ENCODE measurements around the gene CLDN7.

CLDN7 gene

GRCh38 chr17:7284911-7285310, 22.6 kb upstream of the CLDN7 start:
- no peak for DNase-seq

- DNase-seq = no peak
Observed at GRCh38 chr17:7283471-7284216, 21.4 kb upstream of the CLDN7 start.

GRCh38 chr17:7282752-7283321, 20.6 kb upstream of the CLDN7 start:
- no peak for DNase-seq

- no peak for DNase-seq
Observed at GRCh38 chr17:7281953-7282751, 19.9 kb upstream of the CLDN7 start.

GRCh38 chr17:7281074-7281952, 19.0 kb upstream of the CLDN7 start, which contains the start of gene SLC2A4:
TSS of gene SLC2A4 (plus strand) at chr17:7281718. CDS start at chr17:7281935, 217 bp downstream.
- peak; percentile 66 for DNase-seq

- peak; percentile 31 for DNase-seq
Observed at GRCh38 chr17:7280519-7281073, 18.3 kb upstream of the CLDN7 start.

- DNase-seq = no peak
Observed at GRCh38 chr17:7279448-7279847, 17.2 kb upstream of the CLDN7 start.

- DNase-seq = no peak
Observed at GRCh38 chr17:7266784-7267183, 4.5 kb upstream of the CLDN7 start.

GRCh38 chr17:7263801-7264078, 1.5 kb upstream of the CLDN7 start:
- no peak for DNase-seq

- DNase-seq = peak; percentile 43
Observed at GRCh38 chr17:7262935-7263800, 890 bp upstream of the CLDN7 start.

GRCh38 chr17:7261379-7262191, 693 bp downstream of the CLDN7 start:
- no peak for DNase-seq

GRCh38 chr17:7260651-7261378, 1.5 kb downstream of the CLDN7 start:
- DNase-seq = peak; percentile 24

GRCh38 chr17:7260151-7260550, 2.1 kb downstream of the CLDN7 start:
- DNase-seq = no peak

- no peak for DNase-seq
Observed at GRCh38 chr17:7259555-7259889, 2.8 kb downstream of the CLDN7 start.

GRCh38 chr17:7258731-7259554, 3.3 kb downstream of the CLDN7 start:
- DNase-seq = no peak

GRCh38 chr17:7256766-7257456, 5.4 kb downstream of the CLDN7 start:
- no peak for DNase-seq

- no peak for DNase-seq
Observed at GRCh38 chr17:7254511-7254910, 7.8 kb downstream of the CLDN7 start.

GRCh38 chr17:7253082-7253481, 9.2 kb downstream of the CLDN7 start:
- DNase-seq = no peak

All from NCI-H2029 (cell line).